A673 (cell line): ENCODE measurements around the gene BCDIN3D. TPM values are rescaled to one million over a fixed set of nuclear protein-coding genes. Genes with fewer than 3 reads are reported as not detected.
"Not testable (repeated sequence)": the region's sequence is repeated elsewhere in the genome, so short reads cannot be mapped to it uniquely, and the experiment has no call there.

Source experiments
- BruUV-seq: library from RNA; stranded (reverse); fragments of 400-500 nt; replicated peaks from 2 replicates; lab custom pipeline; 2021; lab: Mats Ljungman, UMichigan
- CTCF ChIA-PET: fragments of 300-600 bp; sonication (Branson Sonifier 250); formaldehyde crosslinking; loops from one replicate; lab custom pipeline; 2022; ENCODE audit warnings: antibody characterized with exemption; lab: Charles Lee
- POLR2A ChIA-PET: fragments of 300-600 bp; sonication (Branson Sonifier 250); formaldehyde crosslinking; loops from one replicate; lab custom pipeline; 2022; ENCODE audit warnings: antibody characterized with exemption; ENCODE audit not compliant: low non-redundant PET; lab: Charles Lee
- DNase-seq: peaks from one replicate; pipeline ENCODE4 v3.0.0-alpha.2; 2015; ENCODE audit warnings: low spot score
- H3K27ac ChIP-seq: fragments of 200-600 bp; sonication (generic); 2 replicates; pipeline ENCODE4 v1.5.1; 2016; ENCODE audit warnings: mixed run types, low read depth, mild to moderate bottlenecking, mixed read lengths, antibody characterized with exemption, low read length; ENCODE audit not compliant: poor library complexity, severe bottlenecking
- H3K27me3 ChIP-seq: fragments of 200-600 bp; sonication (generic); replicated peaks from 2 replicates; pipeline ENCODE4 v1.6.1; 2017; ENCODE audit warnings: mixed run types, low read depth, mild to moderate bottlenecking, mixed read lengths, antibody characterized with exemption, low read length; ENCODE audit not compliant: insufficient read depth, poor library complexity
- H3K36me3 ChIP-seq: fragments of 200-600 bp; sonication (generic); 2 replicates; pipeline ENCODE4 v1.6.1; 2016; ENCODE audit warnings: mixed run types, mild to moderate bottlenecking, mixed read lengths, antibody characterized with exemption, low read length; ENCODE audit not compliant: insufficient read depth, poor library complexity, severe bottlenecking
- H3K4me1 ChIP-seq: fragments of 200-600 bp; sonication (generic); 2 replicates; pipeline ENCODE4 v1.6.1; 2017; ENCODE audit warnings: mixed run types, mild to moderate bottlenecking, mixed read lengths, antibody characterized with exemption, low read length; ENCODE audit not compliant: insufficient read depth, poor library complexity, severe bottlenecking
- H3K4me3 ChIP-seq: fragments of 200-600 bp; sonication (generic); 2 replicates; pipeline ENCODE4 v1.5.1; 2016; ENCODE audit warnings: low read depth, mixed run types, mild to moderate bottlenecking, mixed read lengths, low read length; ENCODE audit not compliant: poor library complexity, severe bottlenecking
- H3K9me3 ChIP-seq: fragments of 200-600 bp; sonication (generic); 2 replicates; pipeline ENCODE4 v1.6.1; 2016; ENCODE audit warnings: mixed run types, low read depth, mild to moderate bottlenecking, mixed read lengths, antibody characterized with exemption, low read length; ENCODE audit not compliant: poor library complexity, severe bottlenecking
- CTCF ChIP-seq: fragments of 300-800, 200-600 bp; sonication (generic); conservative IDR thresholded peaks from 2 replicates; pipeline ENCODE4 v1.5.1; 2017; ENCODE audit warnings: low read depth, mild to moderate bottlenecking, antibody characterized with exemption, low read length, moderate library complexity, mixed read lengths
- EZH2 ChIP-seq: fragments of 200-600 bp; sonication (generic); IDR thresholded peaks from 2 replicates; pipeline ENCODE4 v1.6.1; 2017; ENCODE audit warnings: borderline replicate concordance, low read depth, mild to moderate bottlenecking, mixed read lengths, antibody characterized with exemption, low read length; ENCODE audit not compliant: poor library complexity, severe bottlenecking
- intact Hi-C: fragments of 100-400 bp; cut with micrococcal nuclease; formaldehyde crosslinking; loops from one replicate; pipeline ENCODE4 v1.10.0; 2022; ENCODE audit not compliant: unreplicated experiment
- total RNA-seq: library from RNA; stranded (reverse); gene quantifications from 2 replicates; pipeline ENCODE4 v1.2.3, GENCODE V29; 2021

The BCDIN3D gene
- total RNA-seq, 1 experiment from 2014 or later: 5.7 TPM

DNA sequence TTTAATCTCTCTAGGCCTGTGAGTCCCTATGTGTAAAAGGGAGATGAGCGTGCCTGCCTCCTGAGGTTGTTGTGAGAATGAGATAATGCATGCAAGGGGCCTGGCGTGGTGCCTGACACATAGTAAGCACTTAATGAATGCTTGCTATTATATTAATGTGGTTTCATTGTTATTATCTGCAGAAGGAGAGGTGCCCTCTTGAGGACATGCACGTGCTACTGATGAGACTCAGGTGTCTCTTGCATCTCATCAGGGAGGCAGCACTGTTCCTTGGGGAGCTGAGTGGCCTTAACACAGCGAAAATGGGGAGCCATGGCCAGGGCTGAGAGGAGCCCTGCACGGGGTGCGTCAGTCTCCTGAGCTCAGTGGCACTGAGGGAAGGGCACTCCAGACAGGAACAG is 29.9 kb upstream of the BCDIN3D start:
- POLR2A ChIA-PET: no interaction called here
- Histone ChIP-seq H3K4me1 (peaks cover 7% of the 10 kb centered on the region), H3K9me3 (no peaks in the 10 kb centered on the region), H3K4me3 (no peak overlapping the region), H3K36me3 (no peaks in the 10 kb centered on the region), H3K27ac (no peak overlapping the region), H3K27me3 (no peaks in the 10 kb centered on the region)
- TF ChIP-seq CTCF (no peak), EZH2 (no peak)
- BruUV-seq: no TSS peak
- CTCF ChIA-PET: interaction anchor here (0.6 kb wide), 2 partner anchors 298 to 513 kb away, joined by 3 read pairs; no protein-coding TSS in a partner anchor
- DNase-seq: no peak
- intact Hi-C loops: no loop called here

- H3K27ac ChIP-seq: no peak overlapping the region
- ChIA-PET POLR2A (no interaction called here), CTCF (no interaction called here)
- H3K4me1 ChIP-seq: peaks cover 7% of the 10 kb centered on the region
- no peaks in the 10 kb centered on the region for H3K9me3 ChIP-seq
- BruUV-seq: no TSS peak
- no peak for DNase-seq
- TF ChIP-seq EZH2 (no peak), CTCF (no peak)
- intact Hi-C loops: no loop called here
- no peaks in the 10 kb centered on the region for H3K36me3 ChIP-seq
- H3K27me3 ChIP-seq: no peaks in the 10 kb centered on the region
- H3K4me3 ChIP-seq: no peak overlapping the region
Measured at GRCh38 chr12:49872381-49872780, 29.5 kb upstream of the BCDIN3D start.

- H3K36me3 ChIP-seq, H3K9me3 ChIP-seq, POLR2A ChIA-PET, DNase-seq, H3K27me3 ChIP-seq, H3K4me1 ChIP-seq, H3K4me3 ChIP-seq, H3K27ac ChIP-seq, intact Hi-C loops, CTCF ChIA-PET, BruUV-seq: not testable (repeated sequence)
Measured at GRCh38 chr12:49871811-49872251, 28.9 kb upstream of the BCDIN3D start.

DNA sequence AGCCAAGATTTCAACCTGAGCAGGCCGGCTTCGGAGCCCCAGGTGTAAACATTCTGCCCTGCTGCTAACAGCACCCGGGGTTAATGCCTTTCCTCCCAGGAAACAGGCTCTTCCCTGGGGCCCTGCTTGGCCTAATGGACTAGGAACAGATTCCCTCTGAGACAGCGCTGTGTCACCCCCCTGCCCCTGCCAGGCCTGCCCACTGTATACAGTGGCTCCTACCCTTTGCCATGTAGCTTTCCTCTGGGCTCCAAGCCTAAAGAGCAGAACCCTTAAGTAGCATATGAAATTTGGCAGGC is 28.3 kb upstream of the BCDIN3D start:
- POLR2A ChIA-PET: no interaction called here
- DNase-seq: no peak
- CTCF ChIA-PET: no interaction called here
- Histone ChIP-seq H3K27ac (no peak overlapping the region), H3K9me3 (no peaks in the 10 kb centered on the region), H3K4me3 (no peak overlapping the region), H3K4me1 (peaks cover 7% of the 10 kb centered on the region), H3K27me3 (no peaks in the 10 kb centered on the region), H3K36me3 (no peaks in the 10 kb centered on the region)
- BruUV-seq: no TSS peak
- TF ChIP-seq CTCF: no peak
- TF ChIP-seq EZH2: no peak
- intact Hi-C loops: no loop called here
